K562 (cell line): ENCODE data around the gene SEZ6L. TPM values are rescaled to one million over a fixed set of nuclear protein-coding genes. Genes with fewer than 3 reads are reported as not detected.

ENCODE experiments used
- ATAC-seq: fragments of 200-7000 bp; cut with Tn5 transposase; 3 replicates; pipeline ENCODE4 v1.9.1; 2020; ENCODE audit warnings: moderate library complexity
- BruUV-seq: library from RNA; stranded (reverse); fragments of 400-500 nt; replicated peaks from 2 replicates; lab custom pipeline; 2021; lab: Mats Ljungman, UMichigan
- CTCF ChIA-PET: fragments of 300-600 bp; formaldehyde crosslinking; extraction: SDS; loops from one replicate; lab custom pipeline; 2021; ENCODE audit warnings: low intra/inter-chr PET ratio; lab: Yijun Ruan, JAX
- POLR2A ChIA-PET: fragments of 300-600, 350-650 bp; sonication (Branson Sonifier 250); formaldehyde crosslinking; extraction: SDS; loops from one replicate; lab custom pipeline; 2021; ENCODE audit warnings: antibody characterized with exemption, inconsistent platforms; lab: Yijun Ruan, JAX
- DNase-seq, 4 experiments: peaks; one replicate each; pipeline versions ENCODE4 v3.0.0 to v3.0.0-alpha.2; 2011 to 2018; ENCODE audit warnings: low spot score in 3 of 4, mixed read lengths in 3 of 4; ENCODE audit errors: extremely low read depth in 1 of 4
- FAIRE-seq: peaks from 2 replicates; lab custom pipeline; 2011; peaks lifted over from hg19 to GRCh38; lab: Jason Lieb, UNC
- H2AFZ ChIP-seq: 2 replicates; pipeline ENCODE4 v1.6.0; 2011; ENCODE audit warnings: low read depth, low read length, control low read depth, inconsistent platforms
- H3K27ac ChIP-seq: fragments of 200-600 bp; 3 replicates; pipeline ENCODE4 v1.8.0; 2011; ENCODE audit warnings: low read depth, mild to moderate bottlenecking, control low read depth, inconsistent platforms, low read length, moderate library complexity, mixed read lengths; ENCODE audit errors: extremely low read depth
- H3K27me3 ChIP-seq, 2 experiments: fragments of 300-600 bp in 1 of 2; 2 replicates in 1 of 2; 3 replicates in 1 of 2; pipeline versions ENCODE4 v1.6.0 to v1.8.0; 2011; ENCODE audit warnings: inconsistent platforms in 2 of 2, low read length in 2 of 2, mild to moderate bottlenecking in 1 of 2, mixed read lengths in 1 of 2, moderate library complexity in 1 of 2; ENCODE audit not compliant: control insufficient read depth in 2 of 2, insufficient read depth in 2 of 2
- H3K36me3 ChIP-seq: fragments of 300-600 bp; 3 replicates; pipeline ENCODE4 v1.8.0; 2011; ENCODE audit warnings: mild to moderate bottlenecking, low read length, inconsistent platforms; ENCODE audit not compliant: control insufficient read depth, insufficient read depth
- H3K4me1 ChIP-seq, 2 experiments: fragments of 200-600 bp in 1 of 2; replicated peaks in 1 of 2; 2 replicates in 1 of 2; 3 replicates in 1 of 2; pipeline versions ENCODE4 v1.5.1 to v1.8.0; 2011; ENCODE audit warnings: inconsistent platforms in 2 of 2, low read length in 2 of 2, mild to moderate bottlenecking in 1 of 2, mixed read lengths in 1 of 2, moderate library complexity in 1 of 2; ENCODE audit not compliant: control insufficient read depth in 2 of 2, insufficient read depth in 2 of 2
- H3K4me2 ChIP-seq: 2 replicates; pipeline ENCODE4 v1.6.1; 2011; ENCODE audit warnings: low read length, control low read depth, inconsistent platforms, mixed read lengths; ENCODE audit not compliant: insufficient read depth
- H3K4me3 ChIP-seq: fragments of 200-600 bp; sonication (generic), shearing (Covaris generic); 2 replicates; pipeline ENCODE4 v1.5.1; 2016; ENCODE audit warnings: control low read depth, inconsistent platforms
- H3K79me2 ChIP-seq: fragments of 200-600 bp; 3 replicates; pipeline ENCODE4 v1.8.0; 2011; ENCODE audit warnings: low read length, inconsistent platforms; ENCODE audit not compliant: control insufficient read depth, insufficient read depth
- H3K9ac ChIP-seq, 2 experiments: 2 replicates each; pipeline versions ENCODE4 v1.6.0 to v1.6.1; 2011; ENCODE audit warnings: low read depth in 2 of 2, low read length in 2 of 2, control low read depth in 1 of 2, inconsistent platforms in 1 of 2, mild to moderate bottlenecking in 1 of 2, mixed read lengths in 1 of 2; ENCODE audit not compliant: insufficient read depth in 1 of 2
- H3K9me1 ChIP-seq: one replicate; pipeline ENCODE4 v1.6.0; 2011; ENCODE audit warnings: inconsistent platforms, mild to moderate bottlenecking, low read length, moderate library complexity; ENCODE audit not compliant: control insufficient read depth, insufficient read depth
- H3K9me3 ChIP-seq: replicated peaks from 2 replicates; pipeline ENCODE4 v1.5.1; 2011; ENCODE audit warnings: low read depth, low read length, inconsistent platforms; ENCODE audit not compliant: control insufficient read depth, insufficient read depth
- H4K20me1 ChIP-seq: replicated peaks from 2 replicates; pipeline ENCODE4 v1.6.1; 2011; ENCODE audit warnings: low read length, inconsistent platforms, mixed read lengths; ENCODE audit not compliant: control insufficient read depth, insufficient read depth
- CBX5 ChIP-seq: IDR thresholded peaks from 2 replicates; pipeline ENCODE4 v1.6.1; 2014; ENCODE audit warnings: low read depth, borderline replicate concordance
- DACH1 ChIP-seq: fragments of 450-650 bp; IDR thresholded peaks from 2 replicates; pipeline ENCODE4 v1.6.1; 2018; ENCODE audit not compliant: partially characterized antibody
- FOXA1 ChIP-seq: fragments of 450-650 bp; IDR thresholded peaks from 2 replicates; pipeline ENCODE4 v1.6.1; 2016; ENCODE audit warnings: mild to moderate bottlenecking, borderline replicate concordance
- FUS ChIP-seq: fragments of 200-400 bp; formaldehyde crosslinking; optimal IDR thresholded peaks from 2 replicates; pipeline ENCODE3; 2017; ENCODE audit warnings: low read depth, low read length
- RBM34 ChIP-seq: fragments of 200-400 bp; formaldehyde crosslinking; IDR thresholded peaks from 2 replicates; pipeline ENCODE4 v1.6.1; 2018; ENCODE audit warnings: low read length, borderline replicate concordance; ENCODE audit not compliant: insufficient read depth
- RFX5 ChIP-seq: IDR thresholded peaks from 2 replicates; pipeline ENCODE4 v1.6.1; 2011; ENCODE audit warnings: low read depth, mild to moderate bottlenecking, improper control_type of control experiment, low read length
- SRSF1 ChIP-seq: fragments of 200-400 bp; formaldehyde crosslinking; IDR thresholded peaks from 2 replicates; pipeline ENCODE4 v1.6.1; 2017; ENCODE audit warnings: mild to moderate bottlenecking, low read depth, low read length, moderate library complexity
- ZEB2 ChIP-seq: fragments of 450-650 bp; IDR thresholded peaks from 2 replicates; pipeline ENCODE4 v1.6.1; 2016
- ZNF146 ChIP-seq: IDR thresholded peaks from one replicate; pipeline ENCODE4 v1.6.1; 2018; ENCODE audit warnings: missing compliant biosample characterization; ENCODE audit not compliant: unreplicated experiment
- WGBS: fragments of 100-300 bp; shearing (Covaris generic); methylation state at CpG from one replicate; pipeline ENCODE4 v1.1.6; 2016; ENCODE audit warnings: low coverage, mixed read lengths; ENCODE audit not compliant: insufficient coverage; ENCODE audit errors: missing lambda C conversion rate; 5-methylcytosine and 5-hydroxymethylcytosine counted together
- in situ Hi-C: fragments of 300-500 bp; cut with MboI; formaldehyde crosslinking; loops from 4 replicates; pipeline ENCODE4 v1.15.0; 2018; ENCODE audit warnings: inconsistent platforms, mixed read lengths
- intact Hi-C: fragments of 100-400 bp; cut with micrococcal nuclease; formaldehyde crosslinking; loops from 2 replicates; pipeline ENCODE4 v1.14.2; 2022
- polyA plus RNA-seq, 8 experiments: library from polyadenylated mRNA; depleted of rRNA in 4 of 8; stranded (reverse) in 5 of 8; unstranded in 3 of 8; fragments of >200 nt; fragmentation: Nextera tagmentation in 2 of 8; fragmentation: Illumina TruSeq in 1 of 8; extraction: Ambion mirVana in 2 of 8; extraction: Trizol in 1 of 8; gene quantifications; 2 replicates each; pipeline versions ENCODE4 v1.2.1 to v1.2.3, GENCODE V29; 2011 to 2014; ENCODE audit warnings: inconsistent platforms in 1 of 8, missing spikeins in 1 of 8
- total RNA-seq, 7 experiments: library from RNA; depleted of rRNA in 6 of 7; stranded (reverse); fragments of >200 nt in 6 of 7; fragmentation: Illumina TruSeq in 2 of 7; extraction: Trizol in 2 of 7; gene quantifications; 2 replicates each; pipeline versions ENCODE4 v1.2.1 to v1.2.3, GENCODE V29; 2011 to 2021; ENCODE audit warnings: low replicate concordance in 1 of 7
- TF ChIP-seq, protein P1 (sequence below): sonication (generic); formaldehyde crosslinking; IDR thresholded peaks from 2 replicates; pipeline ENCODE4 v1.8.0; 2022; ENCODE audit warnings: mild to moderate bottlenecking, missing genetic modification reagents
- TF ChIP-seq, protein P2 (sequence below): fragments of 450-650 bp; IDR thresholded peaks from 2 replicates; pipeline ENCODE4 v1.6.1; 2018; ENCODE audit not compliant: partially characterized antibody

The SEZ6L gene
- total and polyA plus RNA-seq, 9 of the 15 experiments (the other 6 are each of a cell fraction or from before 2014, with no cell fraction given): not detected

GRCh38 chr22:26380072-26380830 lies 211.0 kb downstream of the SEZ6L start:
- no peak for ATAC-seq
- Histone ChIP-seq H3K9me1 (no peaks in the 10 kb centered on the region), H3K9ac (no peak overlapping the region), H3K27me3 (peaks cover 2 to 14% of the 10 kb centered on the region in 2 experiments; a peak in 3 of 5 replicates), H3K27ac (no peak overlapping the region), H3K36me3 (no peaks in the 10 kb centered on the region), H2AFZ (no peak overlapping the region), H3K4me2 (no peak overlapping the region), H3K4me3 (no peak overlapping the region), H3K79me2 (no peaks in the 10 kb centered on the region), H3K9me3 (no peaks in the 10 kb centered on the region; the same call in 1 of the 2 replicates), H4K20me1 (no peaks in the 10 kb centered on the region), H3K4me1 (no peaks in the 10 kb centered on the region)
- WGBS: 0% methylated on average over 10 of the region's 10 CpGs
- BruUV-seq: no TSS peak
- no peak for FAIRE-seq
- intact Hi-C loops: no loop called here
- in situ Hi-C loops: no loop called here
- ChIA-PET POLR2A (no interaction called here), CTCF (no interaction called here)
- no peak for DNase-seq
- TF ChIP-seq, protein P1, sequence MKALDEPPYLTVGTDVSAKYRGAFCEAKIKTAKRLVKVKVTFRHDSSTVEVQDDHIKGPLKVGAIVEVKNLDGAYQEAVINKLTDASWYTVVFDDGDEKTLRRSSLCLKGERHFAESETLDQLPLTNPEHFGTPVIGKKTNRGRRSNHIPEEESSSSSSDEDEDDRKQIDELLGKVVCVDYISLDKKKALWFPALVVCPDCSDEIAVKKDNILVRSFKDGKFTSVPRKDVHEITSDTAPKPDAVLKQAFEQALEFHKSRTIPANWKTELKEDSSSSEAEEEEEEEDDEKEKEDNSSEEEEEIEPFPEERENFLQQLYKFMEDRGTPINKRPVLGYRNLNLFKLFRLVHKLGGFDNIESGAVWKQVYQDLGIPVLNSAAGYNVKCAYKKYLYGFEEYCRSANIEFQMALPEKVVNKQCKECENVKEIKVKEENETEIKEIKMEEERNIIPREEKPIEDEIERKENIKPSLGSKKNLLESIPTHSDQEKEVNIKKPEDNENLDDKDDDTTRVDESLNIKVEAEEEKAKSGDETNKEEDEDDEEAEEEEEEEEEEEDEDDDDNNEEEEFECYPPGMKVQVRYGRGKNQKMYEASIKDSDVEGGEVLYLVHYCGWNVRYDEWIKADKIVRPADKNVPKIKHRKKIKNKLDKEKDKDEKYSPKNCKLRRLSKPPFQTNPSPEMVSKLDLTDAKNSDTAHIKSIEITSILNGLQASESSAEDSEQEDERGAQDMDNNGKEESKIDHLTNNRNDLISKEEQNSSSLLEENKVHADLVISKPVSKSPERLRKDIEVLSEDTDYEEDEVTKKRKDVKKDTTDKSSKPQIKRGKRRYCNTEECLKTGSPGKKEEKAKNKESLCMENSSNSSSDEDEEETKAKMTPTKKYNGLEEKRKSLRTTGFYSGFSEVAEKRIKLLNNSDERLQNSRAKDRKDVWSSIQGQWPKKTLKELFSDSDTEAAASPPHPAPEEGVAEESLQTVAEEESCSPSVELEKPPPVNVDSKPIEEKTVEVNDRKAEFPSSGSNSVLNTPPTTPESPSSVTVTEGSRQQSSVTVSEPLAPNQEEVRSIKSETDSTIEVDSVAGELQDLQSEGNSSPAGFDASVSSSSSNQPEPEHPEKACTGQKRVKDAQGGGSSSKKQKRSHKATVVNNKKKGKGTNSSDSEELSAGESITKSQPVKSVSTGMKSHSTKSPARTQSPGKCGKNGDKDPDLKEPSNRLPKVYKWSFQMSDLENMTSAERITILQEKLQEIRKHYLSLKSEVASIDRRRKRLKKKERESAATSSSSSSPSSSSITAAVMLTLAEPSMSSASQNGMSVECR: no peak
- TF ChIP-seq, protein P2, sequence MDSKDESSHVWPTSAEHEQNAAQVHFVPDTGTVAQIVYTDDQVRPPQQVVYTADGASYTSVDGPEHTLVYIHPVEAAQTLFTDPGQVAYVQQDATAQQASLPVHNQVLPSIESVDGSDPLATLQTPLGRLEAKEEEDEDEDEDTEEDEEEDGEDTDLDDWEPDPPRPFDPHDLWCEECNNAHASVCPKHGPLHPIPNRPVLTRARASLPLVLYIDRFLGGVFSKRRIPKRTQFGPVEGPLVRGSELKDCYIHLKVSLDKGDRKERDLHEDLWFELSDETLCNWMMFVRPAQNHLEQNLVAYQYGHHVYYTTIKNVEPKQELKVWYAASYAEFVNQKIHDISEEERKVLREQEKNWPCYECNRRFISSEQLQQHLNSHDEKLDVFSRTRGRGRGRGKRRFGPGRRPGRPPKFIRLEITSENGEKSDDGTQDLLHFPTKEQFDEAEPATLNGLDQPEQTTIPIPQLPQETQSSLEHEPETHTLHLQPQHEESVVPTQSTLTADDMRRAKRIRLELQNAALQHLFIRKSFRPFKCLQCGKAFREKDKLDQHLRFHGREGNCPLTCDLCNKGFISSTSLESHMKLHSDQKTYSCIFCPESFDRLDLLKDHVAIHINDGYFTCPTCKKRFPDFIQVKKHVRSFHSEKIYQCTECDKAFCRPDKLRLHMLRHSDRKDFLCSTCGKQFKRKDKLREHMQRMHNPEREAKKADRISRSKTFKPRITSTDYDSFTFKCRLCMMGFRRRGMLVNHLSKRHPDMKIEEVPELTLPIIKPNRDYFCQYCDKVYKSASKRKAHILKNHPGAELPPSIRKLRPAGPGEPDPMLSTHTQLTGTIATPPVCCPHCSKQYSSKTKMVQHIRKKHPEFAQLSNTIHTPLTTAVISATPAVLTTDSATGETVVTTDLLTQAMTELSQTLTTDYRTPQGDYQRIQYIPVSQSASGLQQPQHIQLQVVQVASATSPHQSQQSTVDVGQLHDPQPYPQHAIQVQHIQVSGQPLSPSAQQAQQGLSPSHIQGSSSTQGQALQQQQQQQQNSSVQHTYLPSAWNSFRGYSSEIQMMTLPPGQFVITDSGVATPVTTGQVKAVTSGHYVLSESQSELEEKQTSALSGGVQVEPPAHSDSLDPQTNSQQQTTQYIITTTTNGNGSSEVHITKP: no peak
- TF ChIP-seq DACH1: no peak
- TF ChIP-seq FUS: no peak
- no peak for TF ChIP-seq CBX5
- TF ChIP-seq RFX5: no peak
- no peak for TF ChIP-seq SRSF1
- TF ChIP-seq FOXA1: no peak
- no peak for TF ChIP-seq RBM34
- TF ChIP-seq ZEB2: no peak
- TF ChIP-seq ZNF146 (CRISPR knock-in tag): no peak
